Natural killer cell treated with Interleukin-12 subunit alpha and Interleukin-12 subunit beta and Interleukin-15 and Interleukin-18, amount 100 ng/mL, for 72 hours (primary cell): ENCODE data around the gene PLEKHO1. TPM values are rescaled to one million over a fixed set of nuclear protein-coding genes. Genes with fewer than 3 reads are reported as not detected.
A peak's percentile ranks its signal among the peaks of the same experiment; 100 is the strongest.

Experiments
- ATAC-seq, 2 donors: fragments of 150-1000 bp; cut with Tn5 transposase in 1 of 2; sonication (Bioruptor Pico), chemical (Tn5 transposase) in 1 of 2; 2 replicates each; pipeline ENCODE4 v1.10.0; 2021
- DNase-seq: peaks from one replicate; pipeline ENCODE4 v3.0.0; 2022; ENCODE audit warnings: low spot score
- H3K27ac Mint-ChIP-seq, 2 donors: 1 replicate in 1 of 2; 2 replicates in 1 of 2; pipeline ENCODE4 v1.8.0; 2022; ENCODE audit warnings: mixed read lengths in 2 of 2, mild to moderate bottlenecking in 1 of 2, moderate library complexity in 1 of 2
- H3K27me3 Mint-ChIP-seq, 2 donors: 1 replicate in 1 of 2; 2 replicates in 1 of 2; pipeline ENCODE4 v1.8.0; 2022; ENCODE audit warnings: mixed read lengths in 2 of 2
- H3K36me3 Mint-ChIP-seq: one replicate; pipeline ENCODE4 v1.8.0; 2022; ENCODE audit warnings: mixed read lengths
- H3K4me1 Mint-ChIP-seq, 2 donors: 1 replicate in 1 of 2; 2 replicates in 1 of 2; pipeline ENCODE4 v1.8.0; 2022; ENCODE audit warnings: low read depth in 2 of 2, mixed read lengths in 2 of 2, mild to moderate bottlenecking in 1 of 2
- H3K4me3 Mint-ChIP-seq: one replicate; pipeline ENCODE4 v1.8.0; 2022; ENCODE audit warnings: mixed read lengths
- H3K9me3 Mint-ChIP-seq: 2 replicates; pipeline ENCODE4 v1.8.0; 2022; ENCODE audit warnings: mixed read lengths
- total RNA-seq, 2 donors: library from RNA; stranded (reverse); gene quantifications; one replicate each; pipeline ENCODE4 v1.2.3, GENCODE V29; 2022

The PLEKHO1 gene
- total RNA-seq, 2 donors from 2014 or later = 40.9 to 65.2 TPM

DNA sequence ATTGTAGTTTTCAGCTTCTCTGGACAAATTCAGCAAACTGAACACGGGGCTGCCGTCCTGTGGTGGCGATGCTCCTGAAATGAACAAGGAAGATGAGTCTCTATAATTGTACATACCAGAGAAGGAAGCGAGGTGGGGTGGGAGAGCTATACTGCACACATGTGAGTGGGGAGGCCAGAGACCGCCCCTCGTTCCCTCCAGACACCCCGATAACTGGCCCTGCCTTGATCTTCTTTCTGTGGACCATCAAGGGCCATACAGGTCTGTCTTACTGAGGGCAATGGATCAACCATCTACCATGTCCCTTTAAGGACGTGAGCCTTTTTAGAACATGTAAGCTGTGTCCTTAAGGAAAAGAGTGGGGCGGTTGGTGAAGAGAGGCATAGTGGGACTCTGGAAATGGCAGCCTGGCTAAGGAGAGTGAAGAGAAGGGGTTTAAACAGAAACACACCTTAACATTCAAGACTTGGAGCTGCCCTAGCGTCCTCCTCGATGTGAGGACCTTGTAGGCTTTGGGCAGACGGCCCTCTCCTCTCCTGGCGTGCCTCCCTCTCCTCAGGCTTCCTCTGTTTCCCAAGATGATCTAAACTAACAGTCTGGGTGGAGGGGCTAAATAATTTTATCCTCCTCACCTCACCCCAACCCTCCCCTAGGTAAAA is 5.8 kb downstream of the PLEKHO1 start:
- Mint-ChIP-seq H3K4me1 (peaks cover 42 to 46% of the 10 kb centered on the region in 2 donors), H3K4me3 (no peak overlapping the region), H3K36me3 (peaks cover 26% of the 10 kb centered on the region), H3K27me3 (no peaks in the 10 kb centered on the region), H3K9me3 (no peaks in the 10 kb centered on the region), H3K27ac (peak overlapping the region in 1 of 2 donors; percentile 97)
- no peak for DNase-seq
- ATAC-seq = no peak

DNA sequence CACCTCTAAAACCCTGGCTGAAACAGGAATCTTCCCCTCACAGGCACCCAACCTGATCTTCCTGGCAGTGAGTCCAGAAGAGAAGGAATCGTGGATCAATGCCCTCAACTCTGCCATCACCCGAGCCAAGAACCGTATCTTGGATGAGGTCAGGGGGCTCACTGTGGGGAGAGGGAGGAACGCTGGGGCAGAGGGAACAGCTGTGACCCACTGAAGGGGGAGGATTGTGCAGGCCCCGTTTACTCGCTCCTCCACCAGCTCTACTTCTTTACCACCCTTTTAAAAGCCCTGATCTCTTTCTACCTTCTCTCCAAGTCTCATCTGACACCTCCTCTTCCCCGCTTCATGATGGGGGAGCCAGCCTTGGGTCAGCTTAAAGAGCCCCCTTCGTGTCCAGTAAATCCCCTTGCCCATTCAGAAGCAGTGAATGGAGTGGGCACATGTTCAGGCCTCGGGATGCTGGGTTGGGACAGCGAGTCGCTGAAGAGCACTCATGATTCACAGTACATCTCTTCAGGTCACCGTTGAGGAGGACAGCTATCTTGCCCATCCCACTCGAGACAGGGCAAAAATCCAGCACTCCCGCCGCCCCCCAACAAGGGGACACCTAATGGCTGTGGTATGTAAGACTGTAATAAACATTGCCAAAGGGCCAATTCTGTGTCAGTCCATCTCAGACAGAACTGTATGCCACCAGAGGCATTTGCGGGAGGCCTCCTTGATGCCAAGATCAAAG is 7.3 kb downstream of the PLEKHO1 start:
- Mint-ChIP-seq H3K36me3 (peaks cover 20% of the 10 kb centered on the region), H3K4me3 (no peak overlapping the region), H3K27ac (peak overlapping the region in 1 of 2 donors; percentile 97), H3K9me3 (no peaks in the 10 kb centered on the region), H3K27me3 (no peaks in the 10 kb centered on the region), H3K4me1 (peaks cover 46 to 50% of the 10 kb centered on the region in 2 donors)
- ATAC-seq (no peak), DNase-seq (no peak)

DNA sequence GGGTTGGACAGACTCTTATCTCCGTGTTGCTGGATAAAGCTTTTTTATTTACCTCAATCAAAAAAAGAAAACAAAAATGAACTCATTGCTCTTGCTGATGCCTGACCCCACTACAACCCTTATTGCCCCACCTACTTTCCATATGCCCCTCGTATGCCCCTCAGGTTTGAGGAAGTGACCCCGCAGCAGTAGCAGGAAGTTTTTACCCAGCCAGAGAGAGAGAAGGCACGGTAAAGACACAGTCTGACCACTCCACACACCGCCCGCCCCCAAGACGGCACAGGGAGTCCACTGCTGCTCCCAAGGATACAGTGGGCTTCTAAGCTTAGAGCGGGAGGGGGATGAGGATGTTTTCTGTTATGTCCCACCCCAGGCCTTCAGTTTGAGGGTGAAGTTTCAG is 9.8 kb downstream of the PLEKHO1 start:
- H3K4me1 Mint-ChIP-seq = peaks cover 46 to 47% of the 10 kb centered on the region in 2 donors
- peak overlapping the region; percentile 77 to 87 for H3K27ac Mint-ChIP-seq
- peak overlapping the region; percentile 34 for H3K4me3 Mint-ChIP-seq
- H3K9me3 Mint-ChIP-seq = no peaks in the 10 kb centered on the region
- peaks cover 20% of the 10 kb centered on the region for H3K36me3 Mint-ChIP-seq
- H3K27me3 Mint-ChIP-seq = no peaks in the 10 kb centered on the region
- ATAC-seq (no peak), DNase-seq (no peak)

DNA sequence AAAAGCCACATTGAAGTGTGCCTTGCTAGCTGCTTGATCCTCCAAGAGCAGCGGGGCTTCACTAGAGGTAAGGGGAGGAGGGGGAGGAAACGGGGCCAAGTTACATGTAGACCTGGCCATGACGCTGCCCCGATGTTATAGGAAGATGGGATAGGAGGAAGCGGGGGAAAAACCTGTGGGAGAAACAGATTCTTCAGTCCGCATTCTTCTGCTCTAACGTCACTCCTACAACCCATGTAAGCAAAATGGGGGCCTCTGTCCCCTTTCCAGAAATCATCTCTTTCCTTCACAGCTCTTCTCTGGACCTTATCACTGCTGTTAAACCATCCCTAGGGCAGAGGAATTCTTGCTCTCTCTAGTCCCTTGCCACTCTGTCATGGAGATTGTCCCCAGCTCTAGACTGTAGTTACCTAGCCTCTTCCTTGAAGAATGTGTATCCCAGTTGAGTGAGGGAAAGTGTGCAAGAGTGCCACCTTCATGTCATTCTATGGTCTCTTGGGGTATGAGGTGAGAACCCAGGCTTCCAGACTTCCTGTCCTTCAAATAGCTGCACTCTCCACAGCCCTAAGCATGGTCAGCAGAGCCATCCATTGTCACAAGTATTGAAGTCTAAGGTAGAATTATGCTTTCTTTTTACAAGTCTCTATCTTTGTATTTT is 11.4 kb downstream of the PLEKHO1 start:
- peaks cover 43 to 45% of the 10 kb centered on the region in 2 donors for H3K4me1 Mint-ChIP-seq
- no peaks in the 10 kb centered on the region for H3K27me3 Mint-ChIP-seq
- H3K36me3 Mint-ChIP-seq = peaks cover 13% of the 10 kb centered on the region
- DNase-seq (no peak), ATAC-seq (no peak)
- peak overlapping the region; percentile 34 for H3K4me3 Mint-ChIP-seq
- H3K27ac Mint-ChIP-seq = peak overlapping the region; percentile 77 to 87
- no peaks in the 10 kb centered on the region for H3K9me3 Mint-ChIP-seq

DNA sequence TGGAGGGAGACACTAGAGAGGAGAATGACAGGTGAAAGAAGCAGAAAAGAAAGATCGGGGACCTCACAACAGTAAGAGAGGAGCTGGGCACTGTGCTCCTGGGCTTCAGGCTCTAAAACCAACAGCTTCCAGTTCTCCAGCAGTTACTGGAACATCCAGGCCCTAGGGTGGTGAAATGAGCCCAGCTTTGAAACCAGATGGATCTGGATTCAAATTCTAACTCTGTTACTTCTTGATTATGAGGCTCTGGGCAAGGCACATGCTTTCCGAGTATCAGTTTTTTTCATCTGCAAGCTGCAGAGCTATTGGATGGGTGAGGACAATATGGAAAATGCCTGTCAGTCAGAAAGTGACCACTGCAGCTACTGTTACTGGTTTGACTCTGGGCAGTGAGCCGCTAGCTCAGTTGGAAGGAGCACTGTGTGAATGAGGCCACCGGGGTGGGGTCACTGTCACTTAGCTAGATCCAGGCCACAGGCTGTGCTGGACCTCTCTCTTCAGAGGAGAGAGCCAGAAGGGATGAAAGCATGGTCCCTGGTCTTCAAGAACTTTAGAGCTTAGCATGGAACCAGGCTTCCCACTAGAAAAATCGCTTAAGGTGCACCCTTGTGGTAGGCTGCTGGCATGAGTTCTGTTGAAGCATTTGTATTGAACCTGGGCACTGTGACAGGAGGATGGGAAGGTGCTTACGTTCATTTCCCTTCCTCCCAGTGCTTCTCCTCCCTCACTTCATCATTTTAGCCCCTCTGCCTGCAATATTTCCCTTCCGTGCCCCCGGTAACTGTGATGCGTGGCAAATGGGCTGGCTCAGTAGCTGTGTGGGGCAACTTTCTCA is 12.2 kb downstream of the PLEKHO1 start:
- H3K9me3 Mint-ChIP-seq = no peaks in the 10 kb centered on the region
- DNase-seq = no peak
- no peak for ATAC-seq
- peak overlapping the region; percentile 34 for H3K4me3 Mint-ChIP-seq
- H3K4me1 Mint-ChIP-seq = peaks cover 43 to 45% of the 10 kb centered on the region in 2 donors
- no peaks in the 10 kb centered on the region for H3K27me3 Mint-ChIP-seq
- H3K36me3 Mint-ChIP-seq = peaks cover 8% of the 10 kb centered on the region
- peak overlapping the region; percentile 77 to 87 for H3K27ac Mint-ChIP-seq

DNA sequence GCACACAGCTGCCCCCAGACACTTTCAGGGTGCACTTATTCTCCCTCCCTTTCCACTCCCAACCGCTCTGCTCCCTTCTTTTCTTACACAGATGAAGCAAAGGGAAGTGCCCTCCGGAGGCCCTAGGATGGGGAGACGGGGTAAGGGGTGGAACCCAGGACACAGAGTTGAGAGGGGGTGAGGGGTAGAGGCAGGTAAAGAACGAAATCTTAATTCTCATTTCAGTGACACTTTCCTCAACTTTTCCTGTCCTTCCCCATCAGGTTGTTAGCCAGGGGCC is 12.8 kb downstream of the PLEKHO1 start:
- DNase-seq (no peak), ATAC-seq (no peak)
- no peak overlapping the region for H3K4me3 Mint-ChIP-seq
- H3K27ac Mint-ChIP-seq = peak overlapping the region; percentile 9 to 87
- no peaks in the 10 kb centered on the region for H3K9me3 Mint-ChIP-seq
- H3K27me3 Mint-ChIP-seq = no peaks in the 10 kb centered on the region
- H3K4me1 Mint-ChIP-seq = peaks cover 43 to 45% of the 10 kb centered on the region in 2 donors
- H3K36me3 Mint-ChIP-seq = peaks cover 8% of the 10 kb centered on the region

DNA sequence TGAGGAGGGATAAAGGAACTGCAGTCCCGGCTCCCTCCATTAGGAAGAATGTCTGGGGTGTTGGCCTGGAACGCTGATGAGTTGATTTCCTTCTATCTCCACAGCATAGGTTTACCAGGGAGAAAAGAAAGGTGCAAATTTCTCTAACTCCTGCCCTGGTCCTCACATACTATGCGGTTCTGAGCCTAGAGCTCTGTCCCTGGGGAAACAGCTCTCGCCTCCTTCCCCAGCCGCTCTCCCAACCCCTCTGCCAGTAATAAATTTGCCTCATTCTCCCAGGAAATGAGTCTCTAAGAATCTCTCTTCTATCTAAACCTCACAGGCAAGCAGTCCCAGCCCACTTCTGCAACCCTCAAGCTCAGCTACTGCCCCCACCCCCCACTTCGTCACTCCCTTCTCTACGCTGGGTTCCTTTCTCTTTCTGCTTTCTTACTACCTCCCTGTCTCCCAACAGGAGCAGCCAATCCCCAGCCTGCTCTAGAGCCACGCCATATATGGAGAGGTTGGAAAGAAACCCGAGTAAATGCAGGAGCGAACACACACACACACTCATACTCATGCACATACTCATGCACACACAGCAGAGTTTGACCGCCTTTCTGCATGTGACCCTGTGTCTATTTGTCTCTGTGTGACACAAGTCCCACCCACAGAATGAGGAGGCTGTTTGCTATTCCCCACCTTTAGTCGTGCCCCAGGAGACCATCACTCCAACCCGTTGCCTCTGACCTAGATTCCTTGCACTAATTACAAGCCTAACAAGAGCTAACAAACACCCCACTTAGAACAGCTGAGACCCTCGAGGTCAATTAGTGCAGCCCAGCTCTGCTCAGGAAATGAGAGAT is 13.4 kb downstream of the PLEKHO1 start:
- ATAC-seq = peak; percentile 1 to 28
- Mint-ChIP-seq H3K4me1 (peaks cover 40 to 41% of the 10 kb centered on the region in 2 donors), H3K27ac (peak overlapping the region; percentile 9 to 87), H3K36me3 (peaks cover 3% of the 10 kb centered on the region), H3K27me3 (no peaks in the 10 kb centered on the region), H3K9me3 (no peaks in the 10 kb centered on the region), H3K4me3 (peak overlapping the region; percentile 43)
- DNase-seq = no peak

DNA sequence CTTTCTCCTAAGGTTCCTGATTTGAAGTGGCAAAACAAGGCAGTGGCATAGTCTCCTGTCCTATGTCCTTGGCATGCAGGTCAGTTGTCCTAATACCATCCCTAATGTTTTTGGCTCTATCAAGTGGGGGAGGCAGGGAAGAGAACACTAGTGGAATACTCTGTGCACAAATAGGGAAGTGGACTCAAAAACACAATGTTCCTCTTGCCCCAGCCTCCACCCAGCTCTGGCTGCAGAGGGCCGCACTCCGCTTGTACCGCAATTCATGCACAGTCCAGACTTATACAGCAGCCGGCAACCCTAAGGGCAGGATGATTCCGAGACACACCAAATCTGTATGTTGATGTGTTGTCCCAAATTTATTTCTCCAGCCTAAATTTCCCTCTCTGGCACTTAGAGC is 14.5 kb downstream of the PLEKHO1 start:
- no peak overlapping the region for H3K27ac Mint-ChIP-seq
- H3K27me3 Mint-ChIP-seq = no peaks in the 10 kb centered on the region
- DNase-seq (no peak), ATAC-seq (no peak)
- no peak overlapping the region for H3K4me3 Mint-ChIP-seq
- H3K4me1 Mint-ChIP-seq = peaks cover 37 to 38% of the 10 kb centered on the region in 2 donors
- no peaks in the 10 kb centered on the region for H3K9me3 Mint-ChIP-seq
- no peaks in the 10 kb centered on the region for H3K36me3 Mint-ChIP-seq

DNA sequence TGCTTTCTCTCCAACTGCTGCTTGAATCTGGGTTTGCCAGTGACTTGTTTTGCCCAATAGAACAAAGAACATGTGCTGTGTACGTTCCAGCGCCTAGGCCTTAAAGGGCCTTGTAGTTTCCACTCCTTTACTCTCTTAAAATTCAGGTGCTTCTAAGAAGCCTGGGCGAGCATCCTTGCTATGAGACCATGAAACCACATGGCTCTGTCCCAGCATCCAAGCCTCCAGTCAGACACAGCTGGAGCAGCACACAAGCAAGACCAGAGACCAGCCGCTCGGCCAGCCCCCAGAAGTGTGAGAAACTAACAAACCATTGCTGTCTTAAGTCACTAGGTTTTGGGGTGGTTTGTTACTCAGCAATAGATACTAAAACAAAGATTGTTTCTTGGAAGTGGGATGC is 15.1 kb downstream of the PLEKHO1 start:
- DNase-seq (no peak), ATAC-seq (no peak)
- H3K27me3 Mint-ChIP-seq = no peaks in the 10 kb centered on the region
- no peaks in the 10 kb centered on the region for H3K9me3 Mint-ChIP-seq
- H3K36me3 Mint-ChIP-seq = no peaks in the 10 kb centered on the region
- H3K27ac Mint-ChIP-seq = peak overlapping the region in 1 of 2 donors; percentile 46
- H3K4me1 Mint-ChIP-seq = peaks cover 37 to 38% of the 10 kb centered on the region in 2 donors
- H3K4me3 Mint-ChIP-seq = no peak overlapping the region

DNA sequence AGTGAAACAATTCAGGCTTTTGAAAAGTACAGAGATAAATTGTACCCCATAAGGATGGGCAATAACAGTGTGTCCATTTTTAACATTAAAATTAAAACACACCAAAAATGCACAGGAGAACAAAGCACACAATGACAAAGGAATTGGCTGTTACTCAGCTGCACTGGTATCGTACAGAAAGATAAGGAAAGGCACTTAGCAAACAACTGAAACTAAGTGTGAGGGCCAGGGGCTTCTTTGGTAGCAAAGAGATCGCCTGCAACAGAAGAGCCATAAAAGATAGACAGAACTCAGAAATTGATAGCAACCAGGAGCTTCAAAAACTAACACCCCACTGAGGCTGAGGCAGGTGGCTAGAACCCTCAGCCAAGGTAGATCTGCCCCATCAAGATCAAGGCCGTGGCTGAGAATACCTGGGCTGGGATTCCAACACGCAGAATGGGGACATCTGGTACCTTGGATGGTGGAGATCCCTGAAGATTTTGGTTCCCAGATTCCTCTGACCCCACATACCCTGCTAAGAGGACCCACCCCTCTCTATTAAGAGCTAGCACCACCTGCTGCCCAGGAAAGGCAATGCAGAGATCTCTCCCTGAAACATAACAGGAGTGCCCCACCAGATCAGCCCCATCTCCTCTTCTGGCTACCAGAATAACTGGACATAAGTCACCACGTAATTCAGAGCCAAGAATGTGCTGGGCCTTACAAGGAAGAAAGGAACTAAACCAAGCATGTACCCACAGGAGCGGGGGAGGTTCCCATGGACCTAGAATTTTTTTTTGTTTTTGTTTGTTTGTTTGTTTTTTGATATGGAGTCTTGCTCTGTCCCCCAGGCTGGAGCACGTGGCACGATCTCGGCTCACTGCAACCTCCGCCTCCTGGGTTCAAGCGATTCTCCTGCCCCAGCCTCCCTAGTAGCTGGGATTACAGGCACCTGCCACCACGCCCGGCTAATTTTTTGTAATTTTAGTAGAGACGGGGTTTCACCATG is 16.2 kb downstream of the PLEKHO1 start:
- H3K4me3 Mint-ChIP-seq = no peak overlapping the region
- no peaks in the 10 kb centered on the region for H3K27me3 Mint-ChIP-seq
- DNase-seq (no peak), ATAC-seq (peak in 1 of 2 donors; percentile 55)
- peak overlapping the region in 1 of 2 donors; percentile 46 for H3K27ac Mint-ChIP-seq
- H3K4me1 Mint-ChIP-seq = peaks cover 27 to 28% of the 10 kb centered on the region in 2 donors
- H3K36me3 Mint-ChIP-seq = no peaks in the 10 kb centered on the region
- no peaks in the 10 kb centered on the region for H3K9me3 Mint-ChIP-seq

DNA sequence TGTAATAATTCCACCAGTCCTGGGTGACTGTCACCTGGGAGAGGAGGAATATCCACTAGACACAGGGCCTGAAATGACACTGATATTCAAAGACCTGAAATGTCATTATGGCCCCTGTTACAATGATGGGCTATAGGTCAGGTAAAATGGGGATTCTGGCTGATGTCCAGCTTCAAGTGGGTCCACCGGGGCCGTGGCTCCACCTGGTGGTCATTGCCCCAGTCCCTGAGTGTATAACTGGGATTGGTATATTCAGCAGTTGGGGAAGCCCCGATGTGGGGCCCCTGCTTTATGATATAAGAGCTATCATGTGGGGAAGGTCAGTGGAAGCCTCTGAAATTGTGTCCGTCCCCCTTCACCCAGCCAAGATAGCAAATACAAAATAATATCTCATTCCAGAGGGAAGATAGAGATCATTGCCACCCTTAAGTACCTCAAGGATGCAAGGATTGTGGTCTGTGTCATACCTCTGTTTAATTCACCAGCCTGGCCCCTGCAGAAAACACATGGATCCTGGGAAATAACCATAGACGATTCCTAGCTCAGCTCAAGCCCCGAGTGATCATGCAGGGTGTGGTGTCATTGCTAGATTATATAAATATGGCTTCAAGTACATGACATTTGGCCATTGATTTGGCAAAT is 19.4 kb downstream of the PLEKHO1 start:
- no peak overlapping the region for H3K27ac Mint-ChIP-seq
- H3K4me3 Mint-ChIP-seq = no peak overlapping the region
- no peaks in the 10 kb centered on the region for H3K36me3 Mint-ChIP-seq
- DNase-seq = peak; percentile 79
- no peaks in the 10 kb centered on the region for H3K9me3 Mint-ChIP-seq
- no peaks in the 10 kb centered on the region for H3K27me3 Mint-ChIP-seq
- ATAC-seq = peak; percentile 76 to 81
- H3K4me1 Mint-ChIP-seq = peaks cover 3 to 4% of the 10 kb centered on the region in 2 donors

DNA sequence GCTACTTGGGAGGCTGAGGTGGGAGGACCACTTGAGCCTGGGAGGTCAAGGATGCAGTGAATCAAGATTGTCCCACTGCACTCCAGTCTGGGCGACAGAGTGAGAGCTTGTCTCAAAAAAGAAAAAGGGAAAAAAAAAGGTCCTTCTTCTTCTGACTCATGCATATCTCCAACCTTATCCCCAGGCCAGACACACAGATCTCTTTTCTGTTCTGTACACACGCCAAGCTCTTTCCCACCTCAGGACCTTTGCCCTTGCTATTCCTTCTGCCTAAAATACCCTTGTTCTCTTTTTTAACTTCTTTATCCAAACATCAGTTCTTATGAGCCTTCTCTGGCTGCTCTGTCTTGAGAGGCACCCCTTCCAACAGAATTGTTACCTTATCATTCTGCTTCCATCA is 22.1 kb downstream of the PLEKHO1 start:
- Mint-ChIP-seq H3K4me1 (no peaks in the 10 kb centered on the region), H3K27me3 (no peaks in the 10 kb centered on the region), H3K27ac (no peak overlapping the region), H3K9me3 (no peaks in the 10 kb centered on the region), H3K4me3 (no peak overlapping the region), H3K36me3 (no peaks in the 10 kb centered on the region)
- ATAC-seq (no peak), DNase-seq (no peak)
